Hematopoietic multipotent progenitor cell (in vitro differentiated cells): Measurements from ENCODE around the gene ACSL6. TPM values are rescaled to one million over a fixed set of nuclear protein-coding genes. Genes with fewer than 3 reads are reported as not detected.

Source experiments
- DNase-seq, 3 donors: peaks; one replicate each; pipeline ENCODE4 v3.0.0-alpha.2; 2011 to 2015; ENCODE audit warnings: low read depth in 2 of 3, low spot score in 2 of 3
- total RNA-seq: library from RNA; depleted of rRNA; stranded (reverse); fragments of >200 nt; gene quantifications from one replicate; pipeline ENCODE4 v1.2.3, GENCODE V29; 2012

The ACSL6 gene
- total RNA-seq, result 0.27 TPM

GRCh38 chr5:132011622-132012343 lies at the start of gene ACSL6:
TSS of gene ACSL6 (minus strand) at chr5:132011658. CDS start at chr5:132011553, 105 bp downstream.
- peak in 1 of 3 donors; percentile 19 for DNase-seq

GRCh38 chr5:132060501-132061161 lies 49.2 kb upstream of the ACSL6 start, which contains the start of gene IL3:
TSS of gene IL3 (plus strand) at chr5:132060655. CDS start at chr5:132060707, 52 bp downstream.
- DNase-seq, result no peak

GRCh38 chr5:132059696-132060500 lies 48.4 kb upstream of the ACSL6 start:
- DNase-seq, result no peak

GRCh38 chr5:132059043-132059695 lies 47.7 kb upstream of the ACSL6 start:
- DNase-seq, result no peak

DNA sequence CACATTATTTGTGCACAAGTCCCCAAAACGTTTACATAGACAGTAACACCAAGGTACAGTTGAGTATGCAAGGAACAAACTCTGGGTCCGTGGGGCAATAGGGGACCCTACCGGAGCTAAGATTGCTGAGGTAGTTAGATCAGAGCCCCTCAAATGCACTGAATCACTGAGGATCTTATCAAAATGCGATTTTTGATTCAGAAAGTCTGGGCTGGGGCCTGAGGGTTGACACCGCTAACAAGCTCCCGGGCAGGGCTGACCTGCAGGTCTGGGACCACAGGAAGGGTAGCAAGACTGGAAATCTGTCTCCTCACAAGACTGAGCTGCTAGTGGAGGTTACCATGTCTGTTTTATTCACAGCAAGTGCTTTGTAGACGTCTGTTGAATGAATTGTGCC lies 47.2 kb upstream of the ACSL6 start:
- no peak for DNase-seq

DNA sequence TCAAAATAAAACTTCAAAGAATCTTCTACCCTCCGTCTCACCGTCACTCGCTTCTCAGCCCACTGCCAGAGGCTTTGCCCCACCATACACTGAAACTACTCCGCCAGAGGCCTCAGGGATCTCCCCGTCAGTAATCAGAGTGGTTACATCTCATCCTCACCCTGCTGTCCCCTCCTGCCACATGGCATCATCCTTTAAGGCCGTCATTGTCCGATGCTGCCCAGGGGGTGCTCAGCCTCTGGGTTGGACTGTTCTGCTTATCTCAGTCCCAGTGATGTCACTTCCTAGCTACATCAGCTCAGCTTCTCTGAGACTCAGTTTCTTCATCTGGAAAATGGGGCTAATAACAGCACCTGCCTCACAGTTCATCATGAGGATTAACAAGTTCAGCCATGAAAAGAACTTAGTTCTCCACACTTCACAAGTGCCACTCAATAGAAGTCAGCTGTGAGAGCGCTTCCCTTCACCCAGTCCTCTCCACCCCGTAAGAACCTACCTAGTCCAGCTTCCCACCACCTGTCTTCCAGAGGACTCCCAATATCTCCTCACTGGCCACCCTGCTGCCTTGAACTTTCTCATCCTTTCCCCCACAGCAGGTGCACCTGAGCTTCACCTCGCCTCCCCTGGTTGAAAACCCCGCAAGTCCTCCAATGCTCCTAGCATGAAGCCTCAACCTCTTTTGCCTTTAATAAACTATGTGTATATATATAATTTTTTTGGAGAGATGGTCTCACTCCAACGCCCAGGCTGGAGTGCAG lies 46.2 kb upstream of the ACSL6 start:
- DNase-seq, result no peak

GRCh38 chr5:132056610-132057497 lies 45.4 kb upstream of the ACSL6 start:
- DNase-seq, result no peak

DNA sequence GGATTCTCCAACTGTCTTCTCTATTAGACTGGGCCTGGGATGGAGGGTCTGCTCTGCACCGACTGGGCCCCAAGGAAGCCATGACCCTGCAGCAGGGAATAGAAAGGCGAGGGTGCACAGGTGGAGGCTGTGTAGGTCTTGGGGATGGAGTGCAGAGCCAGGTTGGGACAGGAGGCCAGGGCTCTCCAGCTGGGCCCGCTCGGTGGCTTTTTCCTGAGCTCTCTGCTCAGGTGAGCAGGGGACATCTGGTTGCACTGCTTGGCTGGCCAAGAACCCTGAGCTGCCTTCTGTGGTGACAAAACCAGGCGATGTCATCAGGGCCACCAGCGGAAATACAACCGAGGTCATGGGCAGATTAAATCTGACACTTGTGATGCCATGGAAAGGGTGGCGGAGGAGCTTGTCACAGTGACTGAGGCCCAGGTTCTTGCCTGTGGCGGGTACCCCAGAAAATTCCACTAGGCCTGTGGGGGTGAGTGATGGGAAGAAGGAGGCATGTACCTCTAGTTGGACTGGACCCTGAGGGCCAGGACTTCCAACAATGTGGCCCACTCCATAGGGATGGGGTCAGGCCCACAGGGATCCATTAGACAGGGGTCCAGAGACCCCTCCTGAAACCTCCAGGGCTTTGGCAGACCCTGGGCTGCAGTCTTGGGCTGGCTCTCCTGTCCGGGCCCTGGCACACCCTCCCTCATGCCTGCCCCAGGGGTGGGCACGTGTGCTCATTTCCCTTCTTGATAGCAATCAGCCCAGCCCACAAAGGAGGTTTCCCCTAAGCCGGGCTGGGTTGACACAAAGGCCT lies 44.6 kb upstream of the ACSL6 start:
- peak in 2 of 3 donors; percentile 65 to 88 for DNase-seq

GRCh38 chr5:132055441-132055807 lies 44.0 kb upstream of the ACSL6 start:
- DNase-seq, result no peak

DNA sequence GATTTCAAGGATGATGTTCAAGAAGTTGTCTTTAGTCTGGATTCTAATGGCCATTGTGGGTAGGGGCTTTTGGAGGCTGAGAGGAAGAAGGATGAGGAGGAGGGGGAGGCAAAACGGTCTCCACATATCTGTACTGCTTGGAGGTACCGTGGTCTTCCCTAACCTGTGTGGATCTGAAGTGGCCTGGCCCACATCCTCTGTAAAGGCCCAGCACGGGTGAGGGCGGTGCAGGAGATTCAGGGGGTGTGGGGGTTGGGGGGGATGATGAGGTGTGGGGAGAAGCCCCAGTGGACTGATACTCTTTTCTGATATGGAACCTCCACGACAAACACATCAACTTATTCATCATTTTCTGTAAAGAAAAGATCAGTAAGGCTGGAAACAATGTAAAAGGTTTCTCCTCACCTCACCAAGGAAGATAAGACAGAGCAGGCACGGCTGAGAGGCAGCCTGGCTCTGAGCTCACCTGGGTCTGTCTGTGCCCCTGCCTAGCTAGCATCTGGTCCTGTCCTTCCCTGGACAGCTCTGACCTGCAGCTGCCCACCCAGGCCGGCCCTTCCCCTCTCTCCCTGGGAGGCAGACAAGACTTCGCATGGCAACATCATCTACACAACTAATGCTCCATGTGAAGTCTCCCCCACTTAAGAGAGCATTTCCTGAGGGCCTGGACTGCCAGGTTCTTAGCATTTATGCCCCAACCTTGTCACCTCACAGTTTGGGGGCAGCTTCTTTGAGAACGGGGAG lies 43.4 kb upstream of the ACSL6 start:
- DNase-seq, result no peak

- no peak for DNase-seq
These were observed 42.7 kb upstream of the ACSL6 start for GRCh38 chr5:132054031-132054696.

- DNase-seq, result no peak
These were observed 42.0 kb upstream of the ACSL6 start for GRCh38 chr5:132053483-132053882.

DNA sequence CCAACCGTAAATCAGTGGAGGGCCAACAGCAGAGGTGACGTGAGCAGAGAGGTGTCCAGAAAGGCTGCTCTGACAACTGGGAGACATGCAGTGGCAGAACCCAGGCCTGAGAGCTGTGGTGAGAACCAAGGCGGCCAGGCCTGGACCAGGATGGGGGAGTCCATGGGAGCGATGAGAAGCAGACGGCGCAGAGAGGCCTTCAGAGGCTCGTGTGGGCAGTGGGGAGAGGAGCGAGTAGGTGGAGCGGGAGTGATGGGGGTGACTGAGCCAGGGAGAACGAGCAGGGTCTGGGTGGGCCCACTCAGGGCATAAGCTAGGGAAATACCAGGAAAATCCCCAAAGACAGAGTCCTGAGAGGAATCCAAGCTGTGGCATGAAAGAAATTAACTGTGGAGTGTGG lies 41.1 kb upstream of the ACSL6 start:
- no peak for DNase-seq

GRCh38 chr5:132050661-132051552 lies 39.4 kb upstream of the ACSL6 start:
- DNase-seq, result no peak

- peak in 2 of 3 donors; percentile 42 to 79 for DNase-seq
These were observed 38.7 kb upstream of the ACSL6 start for GRCh38 chr5:132050136-132050535.

GRCh38 chr5:132049559-132049958 lies 38.1 kb upstream of the ACSL6 start:
- no peak for DNase-seq
